ENCODE results near the gene MRRF. TPM values are rescaled to one million over a fixed set of nuclear protein-coding genes. Genes with fewer than 3 reads are reported as not detected.

MRRF gene
- total and polyA plus RNA-seq, 5 donors from 2014 or later, result 13.9 to 24.9 (median 20.0) TPM

Other genes starting within 250 kb of the MRRF start
- gene TTLL11, start 171.6 kb upstream of the MRRF start, total RNA-seq, result 3.5 TPM
- 1 to 10 TPM; 2.0 to 6.1 (median 4.2) TPM for gene TTLL11, start 171.6 kb upstream of the MRRF start, polyA plus RNA-seq
- 10.7 TPM for gene NDUFA8, start 105.1 kb upstream of the MRRF start, total RNA-seq
- 10 to 100 TPM; 86.3 to 97.9 (median 94.2) TPM for gene NDUFA8, start 105.1 kb upstream of the MRRF start, polyA plus RNA-seq
- gene MORN5, start 105.0 kb upstream of the MRRF start, total RNA-seq, result not detected
- not detected for gene MORN5, start 105.0 kb upstream of the MRRF start, polyA plus RNA-seq
- gene LHX6, start 35.9 kb upstream of the MRRF start, total RNA-seq, result not detected
- gene LHX6, start 35.9 kb upstream of the MRRF start, polyA plus RNA-seq, result not detected
- 33.4 TPM for gene RBM18, start within 50 bp of the MRRF start, total RNA-seq
- 10 to 100 TPM; 26.1 to 34.8 (median 27.9) TPM for gene RBM18, start within 50 bp of the MRRF start, polyA plus RNA-seq
- gene PTGS1, start 106.1 kb downstream of the MRRF start, total RNA-seq, result 9.2 TPM
- under 1 TPM; 0.03 to 0.87 (median 0.61) TPM for gene PTGS1, start 106.1 kb downstream of the MRRF start, polyA plus RNA-seq
- gene OR1J1, start 213.0 kb downstream of the MRRF start, total RNA-seq, result not detected
- not detected for gene OR1J1, start 213.0 kb downstream of the MRRF start, polyA plus RNA-seq
- gene OR1J2, start 245.9 kb downstream of the MRRF start, total RNA-seq, result 0.42 TPM
- gene OR1J2, start 245.9 kb downstream of the MRRF start, polyA plus RNA-seq, result not detected

Data from CD4-positive, CD25-positive, alpha-beta regulatory T cell (primary cell).